ENCODE results near the gene PPP1R14C.

The PPP1R14C gene

GRCh38 chr6:150298676-150299075 is 155.8 kb downstream of the PPP1R14C start:
- peaks cover 11% of the 10 kb centered on the region for H3K9me3 Mint-ChIP-seq
- H3K27ac Mint-ChIP-seq = no peak overlapping the region
- no peak overlapping the region for H3K4me3 Mint-ChIP-seq
- H3K4me1 Mint-ChIP-seq (ENCODE audit: low read depth) = peaks cover 6% of the 10 kb centered on the region
- DNase-seq (ENCODE audit: low spot score) = no peak
- no peaks in the 10 kb centered on the region for H3K36me3 Mint-ChIP-seq (ENCODE audit: low read depth)
- H3K27me3 Mint-ChIP-seq (ENCODE audit: low read depth) = peaks cover 4% of the 10 kb centered on the region

All from T-helper 2 cell treated with Interferon-gamma antibody and Interleukin-4, amounts not matched to agents 5 μg/mL and 100 μg/mL, for 36 hours (primary cell).